Trophoblast cell (in vitro differentiated cells and primary cell): Measurements from ENCODE around the gene ERMP1.

ENCODE experiments used
- DNase-seq, 2 donors: peaks; one replicate each; pipeline ENCODE4 v3.0.0-alpha.2; 2016
- H2AFZ ChIP-seq: 2 replicates; pipeline ENCODE4 v1.6.1; 2013; ENCODE audit warnings: low read length, moderate library complexity, mild to moderate bottlenecking; ENCODE audit not compliant: insufficient read depth, poor library complexity
- H2AK5ac ChIP-seq: 2 replicates; pipeline ENCODE4 v1.6.1; 2013; ENCODE audit warnings: mild to moderate bottlenecking, low read length
- H2BK120ac ChIP-seq: 2 replicates; pipeline ENCODE4 v1.6.1; 2013; ENCODE audit warnings: low read length, mild to moderate bottlenecking, moderate library complexity; ENCODE audit not compliant: insufficient read depth, poor library complexity
- H2BK12ac ChIP-seq: 2 replicates; pipeline ENCODE4 v1.6.1; 2013; ENCODE audit warnings: mild to moderate bottlenecking, low read length, moderate library complexity
- H2BK5ac ChIP-seq: 2 replicates; pipeline ENCODE4 v1.6.1; 2013; ENCODE audit warnings: low read length, low read depth, moderate library complexity, mild to moderate bottlenecking; ENCODE audit not compliant: poor library complexity
- H3K14ac ChIP-seq: 2 replicates; pipeline ENCODE4 v1.6.1; 2013; ENCODE audit warnings: mild to moderate bottlenecking, low read length
- H3K18ac ChIP-seq: 2 replicates; pipeline ENCODE4 v1.6.1; 2013; ENCODE audit warnings: mild to moderate bottlenecking, low read length
- H3K23ac ChIP-seq: 2 replicates; pipeline ENCODE4 v1.6.1; 2013; ENCODE audit warnings: low read length
- H3K27ac ChIP-seq: 2 replicates; pipeline ENCODE4 v1.5.1; 2013; ENCODE audit warnings: low read depth, mild to moderate bottlenecking, inconsistent platforms, low read length, moderate library complexity
- H3K27me3 ChIP-seq: 2 replicates; pipeline ENCODE4 v1.6.1; 2013; ENCODE audit warnings: inconsistent platforms, mild to moderate bottlenecking, low read length, moderate library complexity; ENCODE audit not compliant: insufficient read depth
- H3K36me3 ChIP-seq, 2 experiments: 1 replicate in 1 of 2; 2 replicates in 1 of 2; pipeline ENCODE4 v1.6.1; 2013; ENCODE audit warnings: low read length in 2 of 2, mild to moderate bottlenecking in 2 of 2, moderate library complexity in 1 of 2; ENCODE audit not compliant: insufficient read depth in 2 of 2, control insufficient read depth in 1 of 2
- H3K4ac ChIP-seq: 2 replicates; pipeline ENCODE4 v1.6.1; 2013; ENCODE audit warnings: low read depth, mild to moderate bottlenecking, low read length, moderate library complexity
- H3K4me1 ChIP-seq, 2 experiments: 1 replicate in 1 of 2; 2 replicates in 1 of 2; pipeline ENCODE4 v1.6.1; 2013; ENCODE audit warnings: low read length in 2 of 2, mild to moderate bottlenecking in 2 of 2, moderate library complexity in 1 of 2; ENCODE audit not compliant: insufficient read depth in 2 of 2, control insufficient read depth in 1 of 2
- H3K4me2 ChIP-seq: 2 replicates; pipeline ENCODE4 v1.6.1; 2013; ENCODE audit warnings: inconsistent platforms, mild to moderate bottlenecking, low read length, moderate library complexity
- H3K4me3 ChIP-seq: 2 replicates; pipeline ENCODE4 v1.5.1; 2013; ENCODE audit warnings: mild to moderate bottlenecking, low read depth, low read length, inconsistent platforms
- H3K79me1 ChIP-seq: one replicate; pipeline ENCODE4 v1.6.1; 2013; ENCODE audit warnings: low read length
- H3K79me2 ChIP-seq: 2 replicates; pipeline ENCODE4 v1.6.1; 2013; ENCODE audit warnings: low read length, mild to moderate bottlenecking; ENCODE audit not compliant: control insufficient read depth, insufficient read depth, poor library complexity
- H3K9ac ChIP-seq: 2 replicates; pipeline ENCODE4 v1.6.1; 2013; ENCODE audit warnings: mild to moderate bottlenecking, low read length
- H3K9me3 ChIP-seq: 2 replicates; pipeline ENCODE4 v1.6.1; 2013; ENCODE audit warnings: low read depth, mild to moderate bottlenecking, control low read depth, inconsistent platforms, low read length; ENCODE audit not compliant: insufficient read depth
- H4K12ac ChIP-seq: 2 replicates; pipeline ENCODE4 v1.6.1; 2013; ENCODE audit warnings: low read depth, mild to moderate bottlenecking, low read length, moderate library complexity
- H4K8ac ChIP-seq: 2 replicates; pipeline ENCODE4 v1.6.1; 2013; ENCODE audit warnings: low read depth, mild to moderate bottlenecking, low read length, moderate library complexity
- H4K91ac ChIP-seq: one replicate; pipeline ENCODE4 v1.6.1; 2013; ENCODE audit warnings: low read depth, mild to moderate bottlenecking, low read length, moderate library complexity
- WGBS: extraction: QIAGEN DNeasy Blood & Tissue Kit; methylation state at CpG from one replicate; pipeline ENCODE4 v1.1.7; 2013; ENCODE audit warnings: missing lambda C conversion rate; ENCODE audit not compliant: insufficient read length, insufficient coverage; ENCODE audit errors: extremely low coverage; 5-methylcytosine and 5-hydroxymethylcytosine counted together

The ERMP1 gene

GRCh38 chr9:5819174-5819573, 13.7 kb downstream of the ERMP1 start:
- no peak overlapping the region for H4K12ac ChIP-seq
- no peak overlapping the region for H3K4me3 ChIP-seq
- H4K91ac ChIP-seq = peak overlapping the region; percentile 28
- no peak overlapping the region for H3K27ac ChIP-seq
- no CpG with 5 or more reads among the region's 6 CpGs for WGBS
- no peak overlapping the region for H3K4ac ChIP-seq
- no peak for DNase-seq
- H2BK5ac ChIP-seq = no peak overlapping the region
- no peak overlapping the region for H2BK12ac ChIP-seq
- no peak overlapping the region for H2AK5ac ChIP-seq
- H3K18ac ChIP-seq = no peak overlapping the region
- H3K9ac ChIP-seq = no peak overlapping the region
- H3K79me1 ChIP-seq = peaks cover 7% of the 10 kb centered on the region
- H2BK120ac ChIP-seq = no peak overlapping the region
- no peaks in the 10 kb centered on the region for H3K79me2 ChIP-seq
- H3K14ac ChIP-seq = no peak overlapping the region
- H3K36me3 ChIP-seq = peaks cover under 1 to 5% of the 10 kb centered on the region in 2 experiments
- no peak overlapping the region for H4K8ac ChIP-seq
- H3K9me3 ChIP-seq = no peaks in the 10 kb centered on the region
- no peaks in the 10 kb centered on the region for H3K27me3 ChIP-seq
- H2AFZ ChIP-seq = no peak overlapping the region
- H3K4me1 ChIP-seq = peaks cover 0 to 4% of the 10 kb centered on the region in 2 experiments
- H3K4me2 ChIP-seq = no peak overlapping the region
- no peak overlapping the region for H3K23ac ChIP-seq

DNA sequence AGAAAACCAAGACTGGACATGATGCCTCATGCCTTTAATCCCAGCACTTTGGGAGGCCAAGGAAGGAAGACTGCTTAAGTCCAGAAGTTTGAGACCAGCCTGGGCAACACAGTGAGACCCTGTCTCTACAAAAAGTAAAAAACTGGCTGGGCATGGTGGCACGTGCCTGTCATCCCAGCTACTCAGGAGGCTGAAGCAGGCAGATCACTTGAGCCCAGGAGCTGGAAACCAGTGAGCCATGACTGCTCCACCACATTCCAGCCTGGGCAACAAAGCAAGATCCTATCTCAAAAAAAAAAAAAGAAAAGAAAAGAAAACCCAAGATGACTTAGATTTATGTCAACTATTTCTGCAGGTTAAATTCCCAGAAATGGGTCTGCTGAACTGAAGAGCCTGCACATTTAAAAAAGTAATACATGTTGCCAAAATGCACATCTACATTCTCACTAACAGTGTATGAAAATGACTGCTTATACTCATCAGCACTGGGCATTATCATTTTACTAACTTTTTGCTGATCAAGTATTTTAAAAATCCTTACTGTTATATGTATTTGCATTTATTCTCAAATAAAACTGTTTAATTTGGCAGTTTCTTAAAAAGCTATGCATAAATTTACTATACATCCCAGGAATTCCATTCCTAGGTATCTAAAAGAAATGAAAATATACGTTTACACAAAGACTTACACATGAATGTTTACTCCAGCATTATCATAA, 14.3 kb downstream of the ERMP1 start:
- H3K4me1 ChIP-seq = peaks cover 0 to 4% of the 10 kb centered on the region in 2 experiments
- H2BK5ac ChIP-seq = peak overlapping the region; percentile 82
- H3K4me3 ChIP-seq = no peak overlapping the region
- H2BK120ac ChIP-seq = peak overlapping the region; percentile 86
- H3K79me2 ChIP-seq = no peaks in the 10 kb centered on the region
- peaks cover 0 to 3% of the 10 kb centered on the region in 2 experiments for H3K36me3 ChIP-seq
- H3K23ac ChIP-seq = no peak overlapping the region
- H2BK12ac ChIP-seq = peak overlapping the region; percentile 76
- no peak overlapping the region for H4K12ac ChIP-seq
- H3K27me3 ChIP-seq = no peaks in the 10 kb centered on the region
- WGBS = no CpG with 5 or more reads among the region's 2 CpGs
- H4K8ac ChIP-seq = no peak overlapping the region
- no peak overlapping the region for H3K4ac ChIP-seq
- H4K91ac ChIP-seq = peak overlapping the region; percentile 55
- no peak overlapping the region for H3K18ac ChIP-seq
- peak; percentile 45 to 75 for DNase-seq
- no peak overlapping the region for H3K4me2 ChIP-seq
- peaks cover 7% of the 10 kb centered on the region for H3K79me1 ChIP-seq
- peak overlapping the region; percentile 74 for H3K27ac ChIP-seq
- no peak overlapping the region for H3K14ac ChIP-seq
- H2AK5ac ChIP-seq = peak overlapping the region; percentile 62
- no peak overlapping the region for H2AFZ ChIP-seq
- no peak overlapping the region for H3K9ac ChIP-seq
- H3K9me3 ChIP-seq = no peaks in the 10 kb centered on the region

- H2BK5ac ChIP-seq = no peak overlapping the region
- H3K27ac ChIP-seq = peak overlapping the region; percentile 33
- H4K8ac ChIP-seq = no peak overlapping the region
- no peak overlapping the region for H3K4me3 ChIP-seq
- no peak overlapping the region for H2AK5ac ChIP-seq
- DNase-seq = peak; percentile 53 to 92
- H4K91ac ChIP-seq = no peak overlapping the region
- H3K4me1 ChIP-seq = peaks cover 0 to 4% of the 10 kb centered on the region in 2 experiments
- no peak overlapping the region for H2BK12ac ChIP-seq
- no peaks in the 10 kb centered on the region for H3K27me3 ChIP-seq
- no peak overlapping the region for H3K18ac ChIP-seq
- no peak overlapping the region for H3K4me2 ChIP-seq
- H3K4ac ChIP-seq = no peak overlapping the region
- no peak overlapping the region for H3K9ac ChIP-seq
- H2BK120ac ChIP-seq = no peak overlapping the region
- H3K79me1 ChIP-seq = peaks cover 7% of the 10 kb centered on the region
- H3K9me3 ChIP-seq = no peaks in the 10 kb centered on the region
- H4K12ac ChIP-seq = no peak overlapping the region
- no peak overlapping the region for H2AFZ ChIP-seq
- H3K36me3 ChIP-seq = peaks cover 0 to 3% of the 10 kb centered on the region in 2 experiments
- no peak overlapping the region for H3K14ac ChIP-seq
- WGBS = no CpG with 5 or more reads among the region's 3 CpGs
- H3K79me2 ChIP-seq = no peaks in the 10 kb centered on the region
- no peak overlapping the region for H3K23ac ChIP-seq
These were observed 15.1 kb downstream of the ERMP1 start for GRCh38 chr9:5817862-5818261.

DNA sequence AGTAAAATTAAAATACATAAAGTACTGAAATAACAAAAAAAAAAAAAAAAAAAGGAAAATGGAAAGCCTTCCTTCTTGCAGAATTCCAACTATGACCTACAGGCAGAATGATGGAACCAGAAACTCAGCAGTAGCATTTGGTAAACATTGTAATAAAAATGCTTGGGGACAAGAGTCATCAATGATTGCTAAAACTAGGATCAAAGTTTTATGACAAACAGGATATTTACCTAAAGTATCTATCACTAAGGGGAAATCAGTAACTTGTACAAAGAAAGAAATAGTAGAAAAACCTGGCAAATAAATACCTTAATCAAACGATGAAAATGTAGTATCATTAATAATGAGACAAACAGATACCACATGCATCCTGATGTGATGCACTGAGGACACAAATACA, 17.5 kb downstream of the ERMP1 start:
- peaks cover 0 to 4% of the 10 kb centered on the region in 2 experiments for H3K4me1 ChIP-seq
- H4K12ac ChIP-seq = no peak overlapping the region
- H2BK12ac ChIP-seq = no peak overlapping the region
- no peak overlapping the region for H2AFZ ChIP-seq
- H3K9me3 ChIP-seq = no peaks in the 10 kb centered on the region
- H3K9ac ChIP-seq = no peak overlapping the region
- H4K8ac ChIP-seq = no peak overlapping the region
- WGBS = no CpG with 5 or more reads among the region's 1 CpG
- H3K18ac ChIP-seq = no peak overlapping the region
- DNase-seq = no peak
- no peak overlapping the region for H3K27ac ChIP-seq
- no peak overlapping the region for H3K23ac ChIP-seq
- H2BK120ac ChIP-seq = no peak overlapping the region
- H2BK5ac ChIP-seq = no peak overlapping the region
- H4K91ac ChIP-seq = no peak overlapping the region
- H3K4ac ChIP-seq = no peak overlapping the region
- H3K4me3 ChIP-seq = no peak overlapping the region
- H2AK5ac ChIP-seq = no peak overlapping the region
- H3K79me2 ChIP-seq = no peaks in the 10 kb centered on the region
- no peak overlapping the region for H3K4me2 ChIP-seq
- H3K36me3 ChIP-seq = no peaks in the 10 kb centered on the region
- peaks cover 7% of the 10 kb centered on the region for H3K79me1 ChIP-seq
- no peaks in the 10 kb centered on the region for H3K27me3 ChIP-seq
- no peak overlapping the region for H3K14ac ChIP-seq
